Astrocyte (in vitro differentiated cells and primary cell): ENCODE measurements around the gene PCBP4.

Source experiments
- EZH2 ChIP-seq: IDR thresholded peaks from 2 replicates; pipeline ENCODE4 v1.6.1; 2012; ENCODE audit warnings: mild to moderate bottlenecking, low read length, inconsistent platforms; ENCODE audit not compliant: insufficient read depth
- TF ChIP-seq, protein P1 (sequence below): IDR thresholded peaks from 2 replicates; pipeline ENCODE4 v1.5.1; 2011; ENCODE audit warnings: low read depth, mild to moderate bottlenecking, inconsistent platforms, low read length, moderate library complexity; ENCODE audit not compliant: insufficient read depth

DNA sequence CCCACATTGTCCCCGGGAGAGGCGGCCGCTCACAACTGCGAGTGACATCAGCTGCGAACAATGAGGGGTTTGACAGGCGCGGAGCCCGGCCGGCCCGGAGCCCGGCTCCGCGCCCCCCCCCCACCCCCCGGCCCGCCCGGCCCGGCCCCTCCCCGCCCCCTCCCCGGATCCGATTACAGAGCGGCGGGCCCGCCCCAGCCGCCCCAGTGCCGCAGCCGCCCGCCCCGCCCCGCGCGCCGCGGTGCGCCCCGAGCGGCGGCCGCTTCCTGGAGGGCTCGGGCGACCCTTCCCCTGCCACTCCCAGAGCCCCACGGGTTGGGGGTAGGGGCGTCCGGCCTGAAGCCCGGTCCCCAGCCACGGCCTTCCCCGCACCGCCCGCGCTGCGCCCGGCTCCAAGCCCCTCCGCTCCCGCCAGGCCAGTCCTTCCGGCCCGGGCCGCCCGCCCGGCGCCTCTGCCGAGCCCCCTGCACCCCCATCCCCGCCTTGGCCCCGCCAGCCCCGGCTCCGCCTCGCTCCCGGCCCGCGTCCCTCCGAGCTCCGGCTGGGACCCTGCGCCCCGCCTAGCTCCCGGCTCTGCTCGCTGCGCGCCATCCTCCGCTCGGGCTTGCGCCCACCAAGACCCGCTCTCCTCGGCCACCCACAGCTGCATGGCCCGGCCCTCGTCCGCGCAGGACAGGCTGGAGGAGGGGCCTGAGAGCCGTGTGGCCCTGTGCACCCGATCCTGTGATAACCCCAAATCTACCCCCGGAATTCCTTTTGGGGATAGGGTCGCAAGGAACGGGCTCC is at the start of gene PCBP4:
- TF ChIP-seq, protein P1, sequence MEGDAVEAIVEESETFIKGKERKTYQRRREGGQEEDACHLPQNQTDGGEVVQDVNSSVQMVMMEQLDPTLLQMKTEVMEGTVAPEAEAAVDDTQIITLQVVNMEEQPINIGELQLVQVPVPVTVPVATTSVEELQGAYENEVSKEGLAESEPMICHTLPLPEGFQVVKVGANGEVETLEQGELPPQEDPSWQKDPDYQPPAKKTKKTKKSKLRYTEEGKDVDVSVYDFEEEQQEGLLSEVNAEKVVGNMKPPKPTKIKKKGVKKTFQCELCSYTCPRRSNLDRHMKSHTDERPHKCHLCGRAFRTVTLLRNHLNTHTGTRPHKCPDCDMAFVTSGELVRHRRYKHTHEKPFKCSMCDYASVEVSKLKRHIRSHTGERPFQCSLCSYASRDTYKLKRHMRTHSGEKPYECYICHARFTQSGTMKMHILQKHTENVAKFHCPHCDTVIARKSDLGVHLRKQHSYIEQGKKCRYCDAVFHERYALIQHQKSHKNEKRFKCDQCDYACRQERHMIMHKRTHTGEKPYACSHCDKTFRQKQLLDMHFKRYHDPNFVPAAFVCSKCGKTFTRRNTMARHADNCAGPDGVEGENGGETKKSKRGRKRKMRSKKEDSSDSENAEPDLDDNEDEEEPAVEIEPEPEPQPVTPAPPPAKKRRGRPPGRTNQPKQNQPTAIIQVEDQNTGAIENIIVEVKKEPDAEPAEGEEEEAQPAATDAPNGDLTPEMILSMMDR, result no peak
- no peak for TF ChIP-seq EZH2
